ENCODE results near the gene EFEMP1.

Gene EFEMP1

GRCh38 chr2:55914786-55915185 is 8.8 kb downstream of the EFEMP1 start:
- no peaks in the 10 kb centered on the region for H3K9me3 ChIP-seq (ENCODE audit: low read depth, low read length)
- no peak for DNase-seq (ENCODE audit: low read depth, low spot score)
- H3K4me3 ChIP-seq: no peak overlapping the region
- no peak overlapping the region for H3K9ac ChIP-seq (ENCODE audit: insufficient read length)
- H3K36me3 ChIP-seq (ENCODE audit: insufficient read depth, low read length): no peaks in the 10 kb centered on the region
- TF ChIP-seq POLR2AphosphoS5 (IDR thresholded peaks at IDR 0.05; ENCODE audit: borderline replicate concordance, low read depth, low read length) (no peak), FOXP2 (optimal IDR thresholded peaks at IDR 0.05; ENCODE audit: control extremely low read depth, extremely low read length, insufficient read depth) (no peak), EZH2 (IDR thresholded peaks at IDR 0.05) (no peak)
- H3K27ac ChIP-seq: no peak overlapping the region

DNA sequence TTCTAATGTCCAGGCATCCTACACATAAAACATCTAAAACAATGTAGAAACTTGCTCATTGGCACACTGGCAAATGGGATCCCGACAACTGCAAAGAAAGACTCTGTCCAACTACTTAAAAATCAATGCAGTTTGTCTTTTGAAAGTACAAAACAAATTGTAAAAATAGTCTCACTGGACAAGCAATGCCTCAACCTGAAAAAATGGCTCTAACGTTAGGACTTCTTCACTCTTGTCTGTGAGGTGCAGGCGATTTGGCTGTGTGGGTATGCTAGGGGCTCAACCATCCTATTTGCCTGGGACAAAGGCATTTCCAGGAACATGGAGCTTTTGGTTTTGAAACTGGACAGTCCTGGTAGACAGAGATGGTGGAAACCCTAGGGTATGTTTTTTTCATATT is 10.7 kb downstream of the EFEMP1 start:
- DNase-seq (ENCODE audit: low read depth, low spot score): no peak
- no peak overlapping the region for H3K4me3 ChIP-seq
- H3K27ac ChIP-seq: no peak overlapping the region
- no peaks in the 10 kb centered on the region for H3K9me3 ChIP-seq (ENCODE audit: low read depth, low read length)
- no peak overlapping the region for H3K9ac ChIP-seq (ENCODE audit: insufficient read length)
- TF ChIP-seq FOXP2 (optimal IDR thresholded peaks at IDR 0.05; ENCODE audit: control extremely low read depth, extremely low read length, insufficient read depth) (no peak), EZH2 (IDR thresholded peaks at IDR 0.05) (no peak), POLR2AphosphoS5 (IDR thresholded peaks at IDR 0.05; ENCODE audit: borderline replicate concordance, low read depth, low read length) (no peak)
- no peaks in the 10 kb centered on the region for H3K36me3 ChIP-seq (ENCODE audit: insufficient read depth, low read length)

DNA sequence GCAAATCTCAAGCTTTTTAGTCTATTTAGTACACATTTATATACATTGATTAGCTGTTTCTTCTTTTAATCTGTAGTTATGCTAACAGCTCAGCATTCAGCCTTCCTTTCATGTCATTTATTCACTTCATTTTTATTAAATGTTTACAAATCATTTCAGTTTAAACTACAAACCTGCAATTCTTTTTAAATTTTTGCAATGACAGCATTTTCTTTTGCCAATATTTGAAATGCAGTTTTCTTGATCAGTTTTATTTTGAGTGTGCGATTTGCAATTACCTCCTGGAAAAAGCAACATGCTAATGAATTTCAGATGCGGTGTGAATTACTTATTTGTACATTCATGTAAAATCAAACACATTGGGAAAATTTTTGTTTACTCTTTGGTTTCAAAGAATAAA is 13.5 kb downstream of the EFEMP1 start:
- Histone ChIP-seq H3K27ac (no peak overlapping the region), H3K4me3 (no peak overlapping the region), H3K9ac (ENCODE audit: insufficient read length) (no peak overlapping the region), H3K36me3 (ENCODE audit: insufficient read depth, low read length) (no peaks in the 10 kb centered on the region), H3K9me3 (ENCODE audit: low read depth, low read length) (no peaks in the 10 kb centered on the region)
- TF ChIP-seq POLR2AphosphoS5 (IDR thresholded peaks at IDR 0.05; ENCODE audit: borderline replicate concordance, low read depth, low read length) (no peak), FOXP2 (optimal IDR thresholded peaks at IDR 0.05; ENCODE audit: control extremely low read depth, extremely low read length, insufficient read depth) (no peak), EZH2 (IDR thresholded peaks at IDR 0.05) (no peak)
- DNase-seq (ENCODE audit: low read depth, low spot score): no peak

DNA sequence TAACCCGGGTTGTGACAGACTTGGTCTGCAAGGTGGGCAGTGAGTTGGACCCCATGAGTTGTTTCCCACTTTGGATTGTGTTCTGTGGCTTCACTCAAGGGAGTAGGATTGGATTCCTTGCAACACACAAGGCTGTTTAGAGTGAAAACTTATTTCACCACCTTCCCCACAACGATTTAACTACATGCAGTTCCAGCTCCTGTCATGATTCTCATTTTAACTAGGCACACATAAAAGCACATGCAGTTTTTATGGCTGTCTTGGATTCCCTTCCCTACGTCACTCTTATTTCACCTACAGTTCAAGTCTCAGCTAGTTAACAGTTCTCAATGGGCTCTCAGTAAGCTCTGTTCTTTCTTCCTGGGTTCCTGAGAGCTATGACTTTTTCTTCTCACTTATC is 15.9 kb downstream of the EFEMP1 start:
- H3K9me3 ChIP-seq (ENCODE audit: low read depth, low read length): no peaks in the 10 kb centered on the region
- H3K36me3 ChIP-seq (ENCODE audit: insufficient read depth, low read length): no peaks in the 10 kb centered on the region
- DNase-seq (ENCODE audit: low read depth, low spot score): no peak
- no peak overlapping the region for H3K27ac ChIP-seq
- H3K4me3 ChIP-seq: no peak overlapping the region
- no peak overlapping the region for H3K9ac ChIP-seq (ENCODE audit: insufficient read length)
- no peak for TF ChIP-seq EZH2 (IDR thresholded peaks at IDR 0.05)

- H3K36me3 ChIP-seq (ENCODE audit: insufficient read depth, low read length): no peaks in the 10 kb centered on the region
Measured at GRCh38 chr2:55906993-55907392, 16.6 kb downstream of the EFEMP1 start.

GRCh38 chr2:55903727-55904126 is 19.9 kb downstream of the EFEMP1 start:
- Histone ChIP-seq H3K4me3 (no peak overlapping the region), H3K36me3 (ENCODE audit: insufficient read depth, low read length) (no peaks in the 10 kb centered on the region), H3K9me3 (ENCODE audit: low read depth, low read length) (no peaks in the 10 kb centered on the region), H3K9ac (ENCODE audit: insufficient read length) (no peak overlapping the region), H3K27ac (no peak overlapping the region)
- no peak for DNase-seq (ENCODE audit: low read depth, low spot score)
- TF ChIP-seq FOXP2 (optimal IDR thresholded peaks at IDR 0.05; ENCODE audit: control extremely low read depth, extremely low read length, insufficient read depth): no peak
- no peak for TF ChIP-seq EZH2 (IDR thresholded peaks at IDR 0.05)

More at GRCh38 chr2:55906993-55907392, 16.6 kb downstream of the EFEMP1 start:
- DNase-seq (ENCODE audit: low read depth, low spot score): no peak
- Histone ChIP-seq H3K4me3 (no peak overlapping the region), H3K27ac (no peak overlapping the region), H3K9me3 (ENCODE audit: low read depth, low read length) (no peaks in the 10 kb centered on the region), H3K9ac (ENCODE audit: insufficient read length) (no peak overlapping the region)
- TF ChIP-seq FOXP2 (optimal IDR thresholded peaks at IDR 0.05; ENCODE audit: control extremely low read depth, extremely low read length, insufficient read depth) (no peak), POLR2AphosphoS5 (IDR thresholded peaks at IDR 0.05; ENCODE audit: borderline replicate concordance, low read depth, low read length) (no peak), EZH2 (IDR thresholded peaks at IDR 0.05) (no peak)

- no peaks in the 10 kb centered on the region for H3K36me3 ChIP-seq (ENCODE audit: insufficient read depth, low read length)
Measured at GRCh38 chr2:55902971-55903370, 20.6 kb downstream of the EFEMP1 start.

DNA sequence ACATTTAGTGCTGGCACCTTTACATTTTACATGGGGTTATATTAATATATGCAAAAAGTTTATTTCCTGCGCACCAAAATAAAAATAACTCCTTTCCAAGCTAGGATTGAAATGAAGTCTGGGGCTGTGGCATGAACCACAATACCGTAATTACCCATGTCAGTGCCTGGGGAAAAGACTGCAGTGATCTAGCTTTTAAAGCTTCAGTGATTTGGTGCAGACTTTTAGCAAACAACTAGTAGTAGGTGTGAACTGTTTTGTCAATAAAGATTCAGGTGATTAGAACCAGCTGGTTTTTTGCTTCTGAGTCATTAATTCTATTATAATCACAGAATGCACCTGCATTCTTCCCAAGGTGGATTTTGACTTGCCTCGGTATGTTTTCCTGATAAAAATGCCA is 21.2 kb downstream of the EFEMP1 start:
- no peak for DNase-seq (ENCODE audit: low read depth, low spot score)
- TF ChIP-seq POLR2AphosphoS5 (IDR thresholded peaks at IDR 0.05; ENCODE audit: borderline replicate concordance, low read depth, low read length) (no peak), EZH2 (IDR thresholded peaks at IDR 0.05) (no peak), FOXP2 (optimal IDR thresholded peaks at IDR 0.05; ENCODE audit: control extremely low read depth, extremely low read length, insufficient read depth) (no peak)
- no peak overlapping the region for H3K4me3 ChIP-seq
- H3K27ac ChIP-seq: no peak overlapping the region
- no peaks in the 10 kb centered on the region for H3K36me3 ChIP-seq (ENCODE audit: insufficient read depth, low read length)
- no peak overlapping the region for H3K9ac ChIP-seq (ENCODE audit: insufficient read length)
- H3K9me3 ChIP-seq (ENCODE audit: low read depth, low read length): no peaks in the 10 kb centered on the region

More at GRCh38 chr2:55902971-55903370, 20.6 kb downstream of the EFEMP1 start:
- no peak for DNase-seq (ENCODE audit: low read depth, low spot score)
- no peak overlapping the region for H3K9ac ChIP-seq (ENCODE audit: insufficient read length)
- H3K9me3 ChIP-seq (ENCODE audit: low read depth, low read length): no peaks in the 10 kb centered on the region
- H3K27ac ChIP-seq: no peak overlapping the region
- H3K4me3 ChIP-seq: no peak overlapping the region
- TF ChIP-seq POLR2AphosphoS5 (IDR thresholded peaks at IDR 0.05; ENCODE audit: borderline replicate concordance, low read depth, low read length) (no peak), FOXP2 (optimal IDR thresholded peaks at IDR 0.05; ENCODE audit: control extremely low read depth, extremely low read length, insufficient read depth) (no peak), EZH2 (IDR thresholded peaks at IDR 0.05) (no peak)

DNA sequence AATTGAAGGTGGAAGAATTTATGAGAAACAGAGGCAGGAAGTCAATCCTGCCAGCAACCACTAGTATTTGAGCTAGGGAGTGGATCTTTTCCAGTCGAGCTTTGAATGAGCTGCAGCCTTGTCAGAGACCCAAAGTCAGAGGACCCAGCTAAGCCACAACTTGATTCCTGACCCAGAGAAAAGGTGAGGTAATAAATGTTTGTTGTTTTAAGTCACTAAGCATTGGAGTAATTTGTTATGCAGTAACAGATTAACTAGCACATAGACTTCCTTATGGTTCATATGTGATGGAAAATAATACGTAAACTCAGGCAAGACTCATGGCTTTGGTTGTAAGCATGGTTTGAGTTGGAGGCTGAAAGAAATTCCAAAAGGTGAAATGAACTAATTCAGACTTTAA is 21.6 kb downstream of the EFEMP1 start:
- Histone ChIP-seq H3K36me3 (ENCODE audit: insufficient read depth, low read length) (no peaks in the 10 kb centered on the region), H3K27ac (no peak overlapping the region), H3K9ac (ENCODE audit: insufficient read length) (no peak overlapping the region), H3K4me3 (no peak overlapping the region), H3K9me3 (ENCODE audit: low read depth, low read length) (no peaks in the 10 kb centered on the region)
- DNase-seq (ENCODE audit: low read depth, low spot score): no peak
- TF ChIP-seq EZH2 (IDR thresholded peaks at IDR 0.05) (no peak), POLR2AphosphoS5 (IDR thresholded peaks at IDR 0.05; ENCODE audit: borderline replicate concordance, low read depth, low read length) (no peak), FOXP2 (optimal IDR thresholded peaks at IDR 0.05; ENCODE audit: control extremely low read depth, extremely low read length, insufficient read depth) (no peak)
